Hepatocyte (in vitro differentiated cells): ENCODE data around the gene SOX14. TPM values are rescaled to one million over a fixed set of nuclear protein-coding genes. Genes with fewer than 3 reads are reported as not detected.

Experiments
- DNase-seq: peaks from one replicate; pipeline ENCODE4 v3.0.0-alpha.2; 2016; ENCODE audit warnings: low spot score
- H2AFZ ChIP-seq: fragments of 200-600 bp; sonication (generic); 2 replicates; pipeline ENCODE4 v1.6.0; 2016; ENCODE audit warnings: antibody characterized with exemption, mild to moderate bottlenecking
- H3K27ac ChIP-seq: fragments of 200-600 bp; sonication (generic); 2 replicates; pipeline ENCODE4 v1.5.1; 2016; ENCODE audit warnings: mild to moderate bottlenecking
- H3K27me3 ChIP-seq: fragments of 200-600 bp; sonication (generic); 2 replicates; pipeline ENCODE4 v1.6.1; 2016
- H3K36me3 ChIP-seq: fragments of 200-600 bp; sonication (generic); replicated peaks from 2 replicates; pipeline ENCODE4 v1.5.1; 2016; ENCODE audit warnings: low read depth; ENCODE audit not compliant: insufficient read depth
- H3K4me1 ChIP-seq: fragments of 200-600 bp; sonication (generic); 2 replicates; pipeline ENCODE4 v1.5.1; 2016; ENCODE audit warnings: mild to moderate bottlenecking, moderate library complexity; ENCODE audit not compliant: insufficient read depth
- H3K4me2 ChIP-seq: fragments of 200-600 bp; sonication (generic); 2 replicates; pipeline ENCODE4 v1.6.0; 2016
- H3K4me3 ChIP-seq: fragments of 200-600 bp; sonication (generic); 2 replicates; pipeline ENCODE4 v1.5.1; 2016; ENCODE audit warnings: mild to moderate bottlenecking
- H3K79me2 ChIP-seq: fragments of 200-600 bp; sonication (generic); 2 replicates; pipeline ENCODE4 v1.6.0; 2017; ENCODE audit warnings: mild to moderate bottlenecking
- H3K9me2 ChIP-seq: fragments of 200-600 bp; sonication (generic); replicated peaks from 2 replicates; pipeline ENCODE4 v1.6.0; 2017; ENCODE audit warnings: mild to moderate bottlenecking; ENCODE audit not compliant: insufficient read depth
- H3K9me3 ChIP-seq: fragments of 200-600 bp; sonication (generic); 2 replicates; pipeline ENCODE4 v1.5.1; 2016; ENCODE audit warnings: low read depth, mild to moderate bottlenecking
- H4K20me1 ChIP-seq: fragments of 200-600 bp; sonication (generic); 2 replicates; pipeline ENCODE4 v1.6.0; 2016; ENCODE audit warnings: mild to moderate bottlenecking; ENCODE audit not compliant: insufficient read depth, poor library complexity, severe bottlenecking
- CTCF ChIP-seq: fragments of 200-600 bp; sonication (generic); IDR thresholded peaks from 2 replicates; pipeline ENCODE4 v1.5.1; 2016; ENCODE audit warnings: antibody characterized with exemption, mild to moderate bottlenecking; ENCODE audit not compliant: poor library complexity
- EZH2 ChIP-seq: fragments of 200-600 bp; sonication (generic); IDR thresholded peaks from 2 replicates; pipeline ENCODE4 v1.6.1; 2016; ENCODE audit warnings: antibody characterized with exemption, mild to moderate bottlenecking, borderline replicate concordance
- EZH2phosphoT487 ChIP-seq: fragments of 200-600 bp; sonication (generic); IDR thresholded peaks from one replicate; pipeline ENCODE4 v1.6.1; 2018; ENCODE audit warnings: antibody characterized with exemption, mild to moderate bottlenecking, low read depth, moderate library complexity; ENCODE audit not compliant: unreplicated experiment, severe bottlenecking
- WGBS: methylation state at CpG from one replicate; pipeline ENCODE4 v1.1.6; 2016; ENCODE audit warnings: low lambda C conversion rate; ENCODE audit errors: missing lambda C conversion rate; 5-methylcytosine and 5-hydroxymethylcytosine counted together
- polyA plus RNA-seq: library from polyadenylated mRNA; unstranded; fragments of >200 nt; fragmentation: Nextera tagmentation; extraction: Ambion mirVana; gene quantifications from 2 replicates; pipeline ENCODE4 v1.2.1, GENCODE V29; 2016
- total RNA-seq: library from RNA; depleted of rRNA; stranded (reverse); fragments of >200 nt; gene quantifications from 2 replicates; pipeline ENCODE4 v1.2.3, GENCODE V29; 2014

The SOX14 gene
- total and polyA plus RNA-seq, 2 experiments from 2014 or later: 0.18 TPM; not detected in 1

- DNase-seq: no peak
- Histone ChIP-seq H3K9me3 (no peaks in the 10 kb centered on the region), H4K20me1 (no peaks in the 10 kb centered on the region), H3K4me3 (no peak overlapping the region), H3K27me3 (peaks cover 99% of the 10 kb centered on the region), H3K4me2 (peak overlapping the region; percentile 75), H2AFZ (peak overlapping the region; percentile 52), H3K9me2 (no peaks in the 10 kb centered on the region), H3K27ac (no peak overlapping the region), H3K36me3 (no peaks in the 10 kb centered on the region), H3K4me1 (peaks cover 29% of the 10 kb centered on the region), H3K79me2 (no peaks in the 10 kb centered on the region)
- 32% methylated on average over 7 of the region's 7 CpGs for WGBS
- TF ChIP-seq EZH2 (no peak), CTCF (no peak), EZH2phosphoT487 (no peak)
These were observed 8.3 kb downstream of the SOX14 start for GRCh38 chr3:137772214-137772955.

- H3K27me3 ChIP-seq: peaks cover 65% of the 10 kb centered on the region
- H2AFZ ChIP-seq: no peak overlapping the region
- no peak overlapping the region for H3K4me3 ChIP-seq
- whole genome bisulfite sequencing: 11% methylated on average over 2 of the region's 2 CpGs
- H3K9me2 ChIP-seq: no peaks in the 10 kb centered on the region
- no peaks in the 10 kb centered on the region for H3K4me1 ChIP-seq
- H3K9me3 ChIP-seq: no peaks in the 10 kb centered on the region
- TF ChIP-seq EZH2phosphoT487 (no peak), EZH2 (no peak), CTCF (no peak)
- DNase-seq: no peak
- H3K27ac ChIP-seq: no peak overlapping the region
- H3K36me3 ChIP-seq: no peaks in the 10 kb centered on the region
- no peaks in the 10 kb centered on the region for H4K20me1 ChIP-seq
- H3K79me2 ChIP-seq: no peaks in the 10 kb centered on the region
- H3K4me2 ChIP-seq: no peak overlapping the region
These were observed 14.8 kb downstream of the SOX14 start for GRCh38 chr3:137778941-137779340.

GRCh38 chr3:137787529-137787928 is 23.4 kb downstream of the SOX14 start:
- Histone ChIP-seq H3K27ac (no peak overlapping the region), H3K27me3 (peaks cover 14% of the 10 kb centered on the region), H3K4me1 (no peaks in the 10 kb centered on the region), H3K4me2 (no peak overlapping the region), H4K20me1 (no peaks in the 10 kb centered on the region), H3K36me3 (no peaks in the 10 kb centered on the region), H3K9me3 (no peaks in the 10 kb centered on the region), H3K4me3 (no peak overlapping the region), H3K79me2 (no peaks in the 10 kb centered on the region), H2AFZ (no peak overlapping the region), H3K9me2 (no peaks in the 10 kb centered on the region)
- no peak for TF ChIP-seq EZH2
- no peak for TF ChIP-seq CTCF
- no peak for TF ChIP-seq EZH2phosphoT487
- WGBS: 75% methylated on average over 6 of the region's 6 CpGs
- no peak for DNase-seq

- TF ChIP-seq EZH2: no peak
- TF ChIP-seq EZH2phosphoT487: no peak
- TF ChIP-seq CTCF: no peak
- H3K27ac ChIP-seq: no peak overlapping the region
- peaks cover 9% of the 10 kb centered on the region for H3K27me3 ChIP-seq
- no peaks in the 10 kb centered on the region for H4K20me1 ChIP-seq
- no peaks in the 10 kb centered on the region for H3K9me2 ChIP-seq
- H3K79me2 ChIP-seq: no peaks in the 10 kb centered on the region
- H3K9me3 ChIP-seq: no peaks in the 10 kb centered on the region
- H3K4me1 ChIP-seq: no peaks in the 10 kb centered on the region
- WGBS: 79% methylated on average over 5 of the region's 5 CpGs
- no peak overlapping the region for H3K4me3 ChIP-seq
- no peak overlapping the region for H3K4me2 ChIP-seq
- no peaks in the 10 kb centered on the region for H3K36me3 ChIP-seq
- H2AFZ ChIP-seq: no peak overlapping the region
- DNase-seq: no peak
These were observed 25.1 kb downstream of the SOX14 start for GRCh38 chr3:137789236-137789635.
